Bronchial epithelial cell (primary cell): ENCODE data around the gene CMTM8. TPM values are rescaled to one million over a fixed set of nuclear protein-coding genes. Genes with fewer than 3 reads are reported as not detected.

ENCODE experiments used
- DNase-seq: peaks from one replicate; pipeline ENCODE4 v3.0.0-alpha.2; 2010; ENCODE audit warnings: low read depth
- FAIRE-seq: peaks from 2 replicates; lab custom pipeline; 2011; peaks lifted over from hg19 to GRCh38; lab: Jason Lieb, UNC
- H3K27me3 ChIP-seq: 2 replicates; pipeline ENCODE4 v1.5.1; 2011; ENCODE audit warnings: low read length; ENCODE audit not compliant: control insufficient read depth, insufficient read depth
- H3K36me3 ChIP-seq: 2 replicates; pipeline ENCODE4 v1.5.1; 2011; ENCODE audit warnings: low read length; ENCODE audit not compliant: control insufficient read depth, insufficient read depth
- H3K4me3 ChIP-seq: 2 replicates; pipeline ENCODE4 v1.5.1; 2011; ENCODE audit warnings: mild to moderate bottlenecking, low read depth, low read length, control low read depth
- total RNA-seq: library from RNA; depleted of rRNA; stranded (reverse); fragments of >200 nt; gene quantifications from 2 replicates; pipeline ENCODE4 v1.2.1, GENCODE V29; 2014
- TF ChIP-seq, protein P1 (sequence below): IDR thresholded peaks from 2 replicates; pipeline ENCODE4 v1.5.1; 2011; ENCODE audit warnings: mild to moderate bottlenecking, moderate library complexity, low read length, control low read depth, inconsistent platforms; ENCODE audit not compliant: insufficient read depth, severe bottlenecking

CMTM8 gene
- total RNA-seq, 1 donor from 2014 or later = 0.79 TPM

- FAIRE-seq = no peak
- DNase-seq = no peak
- TF ChIP-seq, protein P1, sequence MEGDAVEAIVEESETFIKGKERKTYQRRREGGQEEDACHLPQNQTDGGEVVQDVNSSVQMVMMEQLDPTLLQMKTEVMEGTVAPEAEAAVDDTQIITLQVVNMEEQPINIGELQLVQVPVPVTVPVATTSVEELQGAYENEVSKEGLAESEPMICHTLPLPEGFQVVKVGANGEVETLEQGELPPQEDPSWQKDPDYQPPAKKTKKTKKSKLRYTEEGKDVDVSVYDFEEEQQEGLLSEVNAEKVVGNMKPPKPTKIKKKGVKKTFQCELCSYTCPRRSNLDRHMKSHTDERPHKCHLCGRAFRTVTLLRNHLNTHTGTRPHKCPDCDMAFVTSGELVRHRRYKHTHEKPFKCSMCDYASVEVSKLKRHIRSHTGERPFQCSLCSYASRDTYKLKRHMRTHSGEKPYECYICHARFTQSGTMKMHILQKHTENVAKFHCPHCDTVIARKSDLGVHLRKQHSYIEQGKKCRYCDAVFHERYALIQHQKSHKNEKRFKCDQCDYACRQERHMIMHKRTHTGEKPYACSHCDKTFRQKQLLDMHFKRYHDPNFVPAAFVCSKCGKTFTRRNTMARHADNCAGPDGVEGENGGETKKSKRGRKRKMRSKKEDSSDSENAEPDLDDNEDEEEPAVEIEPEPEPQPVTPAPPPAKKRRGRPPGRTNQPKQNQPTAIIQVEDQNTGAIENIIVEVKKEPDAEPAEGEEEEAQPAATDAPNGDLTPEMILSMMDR = no peak
- no peak overlapping the region for H3K4me3 ChIP-seq
- no peaks in the 10 kb centered on the region for H3K27me3 ChIP-seq
- no peaks in the 10 kb centered on the region for H3K36me3 ChIP-seq
These were observed 50.3 kb downstream of the CMTM8 start for GRCh38 chr3:32288819-32289218.

DNA sequence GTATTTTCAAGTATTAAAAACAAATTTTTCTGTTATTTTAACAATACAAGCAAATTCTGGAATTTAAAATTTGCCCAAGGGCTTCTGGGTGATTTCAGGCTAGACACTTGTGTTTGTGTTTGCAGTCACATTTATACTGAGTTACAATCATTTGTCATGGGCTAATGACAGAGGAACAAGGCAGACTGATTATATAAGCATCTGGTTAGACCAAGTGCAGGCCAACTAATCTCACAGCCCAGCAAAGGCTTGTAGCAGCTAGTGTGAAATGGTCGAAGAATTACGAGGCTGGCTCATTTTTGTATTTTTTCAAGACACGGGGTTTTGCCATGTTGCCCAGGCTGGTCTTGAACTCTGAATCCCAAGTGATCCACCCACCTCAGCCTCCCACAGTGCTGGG, 52.1 kb downstream of the CMTM8 start:
- H3K4me3 ChIP-seq = no peak overlapping the region
- FAIRE-seq (no peak), DNase-seq (no peak)
- no peaks in the 10 kb centered on the region for H3K36me3 ChIP-seq
- no peaks in the 10 kb centered on the region for H3K27me3 ChIP-seq
- TF ChIP-seq, protein P1 = no peak

DNA sequence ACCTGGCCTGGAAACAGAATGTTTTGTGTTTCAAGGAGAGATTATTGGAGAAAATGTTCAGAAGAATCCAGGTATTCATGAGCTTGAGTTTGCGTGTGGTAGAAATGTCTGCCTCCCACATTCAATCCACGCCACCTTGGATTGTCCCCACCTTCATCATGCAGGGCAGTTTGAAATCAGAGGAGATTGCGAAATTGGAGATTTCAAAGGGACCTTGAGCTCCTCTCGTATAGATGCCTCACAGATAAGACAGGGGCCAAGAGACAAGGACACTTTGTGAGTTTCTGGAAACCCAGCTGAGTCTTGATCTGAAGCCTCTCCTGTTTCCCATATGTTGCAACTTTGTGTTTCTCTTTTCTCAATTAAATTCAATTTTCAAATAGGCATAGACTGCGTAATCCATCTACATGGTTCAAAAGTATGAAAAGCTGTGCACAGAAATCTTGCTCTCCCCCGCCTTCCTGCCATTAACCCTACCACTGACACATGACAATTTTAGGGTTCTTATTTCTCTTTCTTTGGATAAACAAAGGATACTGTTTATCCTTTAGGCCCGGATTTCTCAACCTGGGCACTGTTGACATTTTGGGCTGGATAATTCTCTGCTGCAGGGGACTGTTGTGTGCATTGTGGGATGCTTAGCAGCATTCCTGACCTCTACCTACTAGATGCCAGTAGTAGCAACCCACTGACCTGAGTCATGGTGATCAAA, 53.8 kb downstream of the CMTM8 start:
- H3K4me3 ChIP-seq = no peak overlapping the region
- no peak for DNase-seq
- TF ChIP-seq, protein P1 = no peak
- no peaks in the 10 kb centered on the region for H3K27me3 ChIP-seq
- FAIRE-seq = peak; percentile 77
- no peaks in the 10 kb centered on the region for H3K36me3 ChIP-seq

DNA sequence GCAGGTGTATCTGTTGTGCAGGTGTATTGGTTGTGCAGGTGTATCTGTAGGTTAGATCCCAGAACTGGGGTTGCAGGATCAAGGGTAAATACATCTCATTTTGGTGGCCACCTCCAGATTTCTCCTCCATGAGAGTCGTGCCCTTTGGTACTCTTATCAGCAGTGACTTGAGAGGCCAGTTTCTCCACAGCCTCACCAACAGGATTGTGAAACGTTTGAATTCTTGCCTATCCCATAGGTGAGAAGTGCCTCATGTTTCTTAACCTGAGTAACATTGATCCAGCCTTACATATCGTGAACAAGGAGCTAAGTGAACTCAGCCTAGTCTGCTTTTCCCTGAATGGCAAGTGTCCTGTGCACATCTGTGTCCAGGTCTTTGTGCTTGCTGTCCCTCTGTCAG, 55.4 kb downstream of the CMTM8 start:
- DNase-seq = no peak
- TF ChIP-seq, protein P1 = no peak
- Histone ChIP-seq H3K27me3 (no peaks in the 10 kb centered on the region), H3K4me3 (no peak overlapping the region), H3K36me3 (no peaks in the 10 kb centered on the region)
- peak; percentile 40 for FAIRE-seq

- Histone ChIP-seq H3K27me3 (no peaks in the 10 kb centered on the region), H3K4me3 (no peak overlapping the region), H3K36me3 (no peaks in the 10 kb centered on the region)
- DNase-seq (peak; percentile 85), FAIRE-seq (peak; percentile 47)
- TF ChIP-seq, protein P1 = peak; percentile 86
These were observed 58.0 kb downstream of the CMTM8 start for GRCh38 chr3:32296251-32297204.
